ENCODE measurements around the gene SIGLEC12.
"Not testable (repeated sequence)": the region's sequence is repeated elsewhere in the genome, so short reads cannot be mapped to it uniquely, and the experiment has no call there.

Gene SIGLEC12

GRCh38 chr19:51460164-51460992 is 41.2 kb downstream of the SIGLEC12 start:
- no peak for DNase-seq (ENCODE audit: low read depth in 2 of 3, low spot score in 1 of 3)

DNA sequence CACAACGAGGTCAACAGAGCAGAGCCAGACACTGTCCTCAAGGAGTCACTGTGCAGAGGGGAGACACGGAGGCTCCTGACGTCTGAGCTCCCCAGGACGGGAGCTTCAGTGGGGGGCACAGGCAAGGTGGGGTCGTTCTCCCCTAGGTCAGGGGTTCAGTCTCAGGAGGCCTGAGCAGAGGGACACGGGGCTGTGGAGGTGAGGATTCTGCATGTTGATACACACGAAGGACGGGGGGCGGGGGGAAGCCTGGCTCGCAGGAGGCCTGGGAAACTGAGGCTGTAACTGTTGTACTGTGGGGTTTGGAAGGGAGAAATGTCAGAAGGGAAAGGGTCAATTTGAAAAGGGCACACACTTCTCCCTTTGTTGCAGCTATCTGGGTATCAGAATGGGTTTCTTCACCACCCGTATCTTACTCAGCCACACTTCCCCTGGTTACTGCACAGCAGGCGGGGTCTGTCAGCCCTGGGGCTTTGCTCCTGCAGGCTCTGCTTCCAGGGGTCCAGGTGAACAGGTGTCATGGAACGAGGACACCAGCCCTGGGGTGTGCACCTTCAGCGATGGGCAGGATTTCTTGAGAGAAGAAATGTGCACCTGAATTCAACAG is 42.6 kb downstream of the SIGLEC12 start:
- DNase-seq (ENCODE audit: low read depth in 2 of 3, low spot score in 1 of 3): no peak

DNA sequence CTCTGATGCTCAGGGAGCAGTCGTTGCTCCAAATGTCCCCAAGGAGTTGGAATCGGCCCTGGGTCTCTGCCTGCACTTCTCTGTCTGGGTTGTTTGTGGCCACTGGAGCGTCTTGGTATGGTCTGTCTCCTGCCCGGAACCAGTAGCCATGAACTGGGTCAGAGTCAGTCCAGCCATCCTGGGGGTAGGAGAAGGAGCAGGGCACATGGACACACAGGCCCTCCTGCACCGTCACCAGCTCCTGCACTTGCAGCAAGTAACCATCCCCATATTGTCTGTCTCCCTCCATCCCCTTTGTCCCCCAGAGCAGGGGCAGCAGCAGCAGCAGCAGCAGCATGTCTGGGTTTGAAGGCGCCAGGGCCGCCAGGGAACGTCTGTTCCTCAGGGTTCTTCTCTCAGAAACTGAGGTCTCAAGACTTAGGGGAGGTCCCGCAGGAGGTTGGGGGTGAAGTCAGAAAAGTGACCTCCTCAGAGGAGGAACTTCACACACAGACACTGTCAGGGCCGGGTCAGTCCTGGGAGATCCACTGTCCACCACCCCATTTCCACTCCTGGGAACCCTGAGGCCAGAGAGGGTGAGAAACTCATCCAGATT is 43.5 kb downstream of the SIGLEC12 start, which contains the start of gene SIGLEC8:
TSS of gene SIGLEC8 (minus strand) at position 404 of the 595 bp plus-strand sequence. CDS start at position 337, 67 bp downstream.
- DNase-seq (ENCODE audit: low read depth in 2 of 3, low spot score in 1 of 3): no peak

DNA sequence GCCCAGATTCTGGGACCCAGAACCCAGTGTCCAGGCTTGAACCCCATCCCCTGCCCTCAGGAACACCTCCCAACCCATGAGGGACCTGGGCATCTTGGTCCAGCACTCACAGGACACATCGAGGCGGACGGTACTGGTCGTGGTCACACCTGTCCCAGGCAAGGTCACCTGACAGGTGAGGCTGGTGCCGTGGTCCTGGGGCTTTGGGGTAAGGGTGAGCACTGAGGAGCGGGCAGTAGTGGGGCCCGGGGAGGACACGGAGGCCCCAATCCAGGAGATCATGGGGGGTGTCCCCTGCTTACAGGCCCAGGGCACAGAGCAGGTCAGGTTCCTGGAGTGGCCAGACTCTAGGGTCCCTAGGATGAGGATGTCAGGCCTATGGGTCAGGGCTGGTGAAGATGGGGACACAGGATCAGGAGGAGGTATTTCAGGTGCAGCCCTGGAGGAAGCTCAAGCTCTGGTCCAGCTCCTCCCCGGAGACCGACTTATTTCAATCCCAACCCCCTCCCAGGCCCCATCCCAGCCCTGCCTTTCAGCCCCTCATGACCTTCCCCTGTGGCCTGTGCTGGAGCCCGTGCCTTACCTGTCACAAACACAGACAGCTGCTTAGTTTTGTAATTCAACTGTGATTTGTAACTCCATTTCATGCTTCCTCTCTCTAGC is 44.1 kb downstream of the SIGLEC12 start:
- no peak for DNase-seq (ENCODE audit: low read depth in 2 of 3, low spot score in 1 of 3)

GRCh38 chr19:51456541-51457290 is 44.9 kb downstream of the SIGLEC12 start:
- no peak for DNase-seq (ENCODE audit: low read depth in 2 of 3, low spot score in 1 of 3)

GRCh38 chr19:51450730-51451307 is 50.8 kb downstream of the SIGLEC12 start:
- DNase-seq (ENCODE audit: low read depth in 2 of 3, low spot score in 1 of 3): peak in 2 of 3 donors; percentile 45 to 54

DNA sequence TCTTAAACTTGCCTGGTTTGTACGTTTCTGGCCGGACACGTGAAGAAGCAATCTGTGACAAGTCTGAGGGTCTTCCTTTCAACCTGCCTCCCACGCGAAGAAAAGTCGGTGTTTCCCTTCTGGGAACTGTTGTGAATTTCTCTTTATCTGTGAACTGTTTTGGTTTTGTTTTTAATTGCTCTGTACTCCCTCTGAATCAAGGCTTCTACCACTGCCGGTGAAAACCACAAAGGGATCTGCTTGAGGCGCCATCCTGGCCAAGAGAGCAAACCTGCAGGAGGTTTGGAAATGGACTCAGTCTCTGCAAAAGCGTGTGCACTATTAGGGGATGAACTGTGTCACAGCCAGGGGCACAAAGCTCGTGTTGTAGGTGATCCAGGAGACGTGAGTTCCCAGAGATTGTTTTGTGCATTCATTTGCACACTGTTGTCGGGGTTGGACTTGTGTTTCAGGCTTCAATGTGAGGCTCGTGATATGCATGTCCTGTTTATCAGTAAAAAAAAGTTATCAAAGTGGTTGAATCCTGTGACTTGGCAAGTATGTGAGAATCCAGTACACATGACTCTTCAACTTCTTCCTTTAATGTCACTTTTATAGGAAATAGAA is 53.1 kb downstream of the SIGLEC12 start:
- peak; percentile 49 to 67 (median 58) for DNase-seq (ENCODE audit: low read depth in 2 of 3, low spot score in 1 of 3)

GRCh38 chr19:51448011-51448410 is 53.6 kb downstream of the SIGLEC12 start:
- no peak for DNase-seq (ENCODE audit: low read depth in 2 of 3, low spot score in 1 of 3)

GRCh38 chr19:51447510-51447909 is 54.1 kb downstream of the SIGLEC12 start:
- not testable (repeated sequence) for DNase-seq (ENCODE audit: low read depth in 2 of 3, low spot score in 1 of 3)

- peak; percentile 82 to 94 (median 93) for DNase-seq (ENCODE audit: low read depth in 2 of 3, low spot score in 1 of 3)
These were observed 59.9 kb downstream of the SIGLEC12 start for GRCh38 chr19:51441410-51442390.
